VCaP (cell line): ENCODE measurements around the gene DOK4.

Experiments
- H3K27ac ChIP-seq: fragments of 450-650 bp; 2 replicates; pipeline ENCODE4 v1.5.1; 2017
- TF ChIP-seq, protein P1 (sequence below): fragments of 450-650 bp; conservative IDR thresholded peaks from 2 replicates; pipeline ENCODE4 v1.5.1; 2017; ENCODE audit warnings: mild to moderate bottlenecking, moderate library complexity

The DOK4 gene

GRCh38 chr16:57513371-57514102, 27.2 kb upstream of the DOK4 start:
- TF ChIP-seq, protein P1, sequence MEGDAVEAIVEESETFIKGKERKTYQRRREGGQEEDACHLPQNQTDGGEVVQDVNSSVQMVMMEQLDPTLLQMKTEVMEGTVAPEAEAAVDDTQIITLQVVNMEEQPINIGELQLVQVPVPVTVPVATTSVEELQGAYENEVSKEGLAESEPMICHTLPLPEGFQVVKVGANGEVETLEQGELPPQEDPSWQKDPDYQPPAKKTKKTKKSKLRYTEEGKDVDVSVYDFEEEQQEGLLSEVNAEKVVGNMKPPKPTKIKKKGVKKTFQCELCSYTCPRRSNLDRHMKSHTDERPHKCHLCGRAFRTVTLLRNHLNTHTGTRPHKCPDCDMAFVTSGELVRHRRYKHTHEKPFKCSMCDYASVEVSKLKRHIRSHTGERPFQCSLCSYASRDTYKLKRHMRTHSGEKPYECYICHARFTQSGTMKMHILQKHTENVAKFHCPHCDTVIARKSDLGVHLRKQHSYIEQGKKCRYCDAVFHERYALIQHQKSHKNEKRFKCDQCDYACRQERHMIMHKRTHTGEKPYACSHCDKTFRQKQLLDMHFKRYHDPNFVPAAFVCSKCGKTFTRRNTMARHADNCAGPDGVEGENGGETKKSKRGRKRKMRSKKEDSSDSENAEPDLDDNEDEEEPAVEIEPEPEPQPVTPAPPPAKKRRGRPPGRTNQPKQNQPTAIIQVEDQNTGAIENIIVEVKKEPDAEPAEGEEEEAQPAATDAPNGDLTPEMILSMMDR = no peak
- no peak overlapping the region for H3K27ac ChIP-seq

GRCh38 chr16:57512296-57513001, 26.2 kb upstream of the DOK4 start:
- no peak overlapping the region for H3K27ac ChIP-seq
- TF ChIP-seq, protein P1 = no peak

DNA sequence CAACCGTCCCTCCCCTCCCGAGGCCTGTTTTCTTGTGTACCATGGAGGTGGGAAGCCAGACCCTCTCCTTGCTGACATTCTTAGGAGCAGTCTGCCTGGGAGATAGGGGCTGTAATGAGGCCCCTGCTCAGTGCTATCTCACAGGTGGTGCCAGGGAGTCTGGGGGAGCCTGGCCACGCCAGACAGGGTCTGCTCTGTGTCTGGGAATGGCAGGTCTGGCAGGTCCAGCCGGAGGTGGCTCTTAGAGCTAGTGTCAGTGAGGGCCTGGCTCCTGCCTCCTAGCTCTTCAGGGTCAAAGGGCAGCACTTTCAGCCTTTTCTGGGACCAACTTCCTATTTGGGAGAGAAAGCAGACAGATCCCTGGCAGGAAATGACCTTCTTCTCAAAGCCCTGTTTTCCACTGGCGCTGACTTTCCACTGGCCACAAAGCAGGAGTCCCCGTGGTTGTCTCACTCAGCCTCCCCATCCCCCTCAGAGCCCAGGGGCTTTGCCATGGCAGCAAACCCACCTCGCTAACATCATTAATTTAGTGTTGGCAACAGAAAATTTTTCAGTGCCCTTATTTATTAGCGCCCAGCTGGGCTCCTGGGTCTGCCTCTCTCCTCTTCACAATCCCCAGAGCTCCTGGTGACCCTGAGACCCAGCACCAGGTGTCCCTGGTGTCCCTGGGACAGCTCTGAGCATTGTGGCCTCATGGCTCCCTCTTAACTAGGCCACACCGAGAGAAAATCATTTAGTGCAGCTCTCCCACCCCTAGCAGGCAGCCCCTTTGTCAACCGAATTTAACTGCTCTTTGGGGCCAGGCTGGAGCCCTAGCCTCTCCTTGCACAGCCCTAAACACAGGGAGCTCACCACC, 24.0 kb upstream of the DOK4 start:
- no peak overlapping the region for H3K27ac ChIP-seq
- TF ChIP-seq, protein P1 = no peak

DNA sequence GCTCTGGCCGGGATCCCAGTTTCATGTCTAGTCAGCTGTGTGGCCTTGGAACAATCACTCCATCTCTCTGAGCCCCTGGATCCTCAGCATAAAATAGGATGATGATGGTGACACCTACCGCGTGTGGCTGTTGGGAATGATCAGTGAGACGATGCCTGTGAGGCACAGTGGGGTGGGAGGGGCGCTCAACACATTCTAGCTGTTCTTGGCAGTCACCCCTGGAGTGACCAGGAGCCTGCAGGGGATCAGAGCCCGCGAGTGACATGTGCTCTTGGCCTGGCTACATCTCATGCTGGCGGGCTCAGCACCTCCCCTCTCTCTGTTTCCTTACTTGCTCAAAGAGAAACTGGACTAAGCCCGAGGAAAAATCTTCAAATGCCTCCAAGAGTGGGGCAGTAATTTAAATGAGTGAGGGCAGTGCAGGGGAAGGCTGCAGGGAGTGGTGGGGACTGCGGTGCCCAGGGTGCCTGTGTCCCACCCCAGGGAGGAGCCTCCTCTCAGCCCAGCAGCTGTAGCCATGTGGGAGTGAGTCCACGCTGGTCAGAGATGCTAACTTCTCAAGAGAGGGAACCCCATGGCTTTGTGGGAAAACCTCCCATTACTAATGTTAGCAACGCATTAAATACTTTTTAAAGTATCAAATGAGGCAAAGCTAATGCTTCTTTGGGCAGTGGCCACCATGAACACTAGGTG, 23.1 kb upstream of the DOK4 start:
- H3K27ac ChIP-seq = no peak overlapping the region
- TF ChIP-seq, protein P1 = no peak

GRCh38 chr16:57508035-57508425, 21.7 kb upstream of the DOK4 start:
- TF ChIP-seq, protein P1 = no peak

DNA sequence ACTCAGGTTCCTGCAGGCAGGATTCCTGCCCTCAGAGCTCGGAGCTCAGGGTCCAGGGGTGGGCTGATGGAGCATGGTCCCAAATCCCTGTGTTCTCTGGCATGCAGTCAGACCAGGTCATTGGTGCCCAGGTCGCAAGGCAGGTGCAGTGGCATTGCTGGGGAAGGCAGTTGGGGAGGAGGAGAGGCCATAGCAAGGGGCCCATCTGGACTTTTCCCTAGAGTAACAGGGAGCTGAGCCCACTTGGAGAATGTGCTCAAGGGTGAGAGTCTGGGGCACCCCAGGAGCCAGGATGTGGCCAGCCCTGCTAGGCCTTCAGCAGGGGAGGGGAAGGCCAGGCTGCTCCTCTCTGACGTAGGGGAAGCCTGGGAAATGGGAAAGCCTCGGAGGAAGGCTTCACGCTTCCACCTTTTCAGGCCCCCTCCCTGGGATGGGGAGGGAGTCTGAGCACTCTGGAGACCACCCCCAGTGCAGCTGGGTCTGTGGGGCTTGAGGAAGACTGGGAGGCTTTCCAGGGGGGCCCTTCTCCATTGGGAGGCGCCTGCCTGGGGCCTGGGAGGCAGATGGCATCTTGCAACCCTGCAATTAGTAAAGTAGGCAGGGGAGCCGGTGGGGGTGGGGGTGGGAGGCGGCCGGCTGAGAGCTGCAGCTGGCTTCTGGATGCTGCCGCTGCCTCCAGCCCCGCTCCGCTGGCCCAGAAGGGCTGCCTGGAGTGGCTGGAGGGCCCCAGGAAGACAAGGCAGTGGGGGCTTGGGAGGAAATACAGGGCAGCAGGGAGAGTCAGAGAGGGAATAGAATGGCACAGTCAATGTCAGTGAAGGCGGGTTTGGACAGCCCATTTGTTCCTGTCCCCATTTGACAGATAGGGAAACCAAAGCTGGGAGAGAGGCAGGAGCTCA, 21.1 kb upstream of the DOK4 start:
- TF ChIP-seq, protein P1 = no peak

More at GRCh38 chr16:57508035-57508425, 21.7 kb upstream of the DOK4 start:
- H3K27ac ChIP-seq = no peak overlapping the region

More for the DNA sequence above, 21.1 kb upstream of the DOK4 start:
- no peak overlapping the region for H3K27ac ChIP-seq
